ENCODE measurements around the gene CCDC92. TPM values are rescaled to one million over a fixed set of nuclear protein-coding genes. Genes with fewer than 3 reads are reported as not detected.

The CCDC92 gene
- total and polyA plus RNA-seq, 2 of the 13 experiments (the other 11 are each of a cell fraction or from before 2014, with no cell fraction given) = 5.4 to 14.7 TPM

GRCh38 chr12:123967121-123967586 is 5.5 kb downstream of the CCDC92 start:
- Histone ChIP-seq H3K36me3 (replicated peaks in 1 of 2; ENCODE audit: control insufficient read depth in 1 of 2, insufficient read depth in 2 of 2, low read length in 2 of 2) (0 out of 5 replicates have a peak, but pooled peaks cover 0 to 4% of the 10 kb centered on the region in 2 experiments), H3K27me3 (ENCODE audit: control insufficient read depth in 1 of 2, insufficient read depth in 2 of 2, low read length in 2 of 2) (no peaks in the 10 kb centered on the region), H2AFZ (ENCODE audit: low read length) (no peak overlapping the region), H3K4me3 (replicated peaks in 1 of 3; ENCODE audit: insufficient read depth in 1 of 3, low read depth in 2 of 3, low read length in 3 of 3) (no peak overlapping the region), H3K4me1 (ENCODE audit: insufficient read depth, low read length) (peaks cover 14% of the 10 kb centered on the region), H3K9ac (ENCODE audit: insufficient read depth, low read depth, low read length) (no peak overlapping the region), H3K4me2 (ENCODE audit: low read depth, low read length) (no peak overlapping the region), H3K9me3 (ENCODE audit: low read length) (no peaks in the 10 kb centered on the region), H4K20me1 (ENCODE audit: insufficient read depth, low read length) (no peaks in the 10 kb centered on the region), H3K27ac (ENCODE audit: extremely low read length, insufficient read depth, low read length) (no peak overlapping the region), H3K79me2 (ENCODE audit: insufficient read depth, low read length) (peaks cover 31% of the 10 kb centered on the region)
- in situ Hi-C loops (cut with HindIII; ENCODE audit: extremely low pct_ligation_motif_present, low pct_unique_long_range_greater_than_20kb) = no loop called here
- TF ChIP-seq REPIN1 (CRISPR knock-in tag; IDR thresholded peaks at IDR 0.05; ENCODE audit: borderline replicate concordance, low read depth) (no peak), IRF2 (CRISPR knock-in tag; IDR thresholded peaks at IDR 0.05) (no peak), PHB2 (IDR thresholded peaks at IDR 0.05; ENCODE audit: partially characterized antibody) (no peak), ZNF83 (CRISPR knock-in tag; IDR thresholded peaks at IDR 0.05; ENCODE audit: borderline replicate concordance) (no peak), ZFAT (CRISPR knock-in tag; conservative IDR thresholded peaks at IDR 0.05) (no peak), SALL2 (CRISPR knock-in tag; IDR thresholded peaks at IDR 0.05) (no peak), ZNF674 (CRISPR knock-in tag; IDR thresholded peaks at IDR 0.05; ENCODE audit: low read depth) (no peak), ZFYVE20 (CRISPR knock-in tag; IDR thresholded peaks at IDR 0.05; ENCODE audit: borderline replicate concordance, low read depth) (no peak), PHF5A (CRISPR knock-in tag; IDR thresholded peaks at IDR 0.05; ENCODE audit: low read depth, unreplicated experiment) (no peak), RBM39 (IDR thresholded peaks at IDR 0.05; ENCODE audit: low read depth, low read length, poor library complexity, severe bottlenecking) (no peak), ZNF747 (CRISPR knock-in tag; IDR thresholded peaks at IDR 0.05; ENCODE audit: borderline replicate concordance) (no peak), ZNF740 (CRISPR knock-in tag; IDR thresholded peaks at IDR 0.05) (no peak), MAFK (conservative IDR thresholded peaks at IDR 0.05 in 1 of 2, IDR thresholded peaks at IDR 0.05 in 1 of 2; ENCODE audit: low read length in 2 of 2) (no peak), ZNF335 (CRISPR knock-in tag; IDR thresholded peaks at IDR 0.05) (no peak), ZNF230 (CRISPR knock-in tag; IDR thresholded peaks at IDR 0.05) (no peak), ZNF281 (CRISPR knock-in tag; IDR thresholded peaks at IDR 0.05; ENCODE audit: borderline replicate concordance) (no peak), ZEB1 (IDR thresholded peaks at IDR 0.05; ENCODE audit: insufficient replicate concordance, low read depth) (no peak)
- DNase-seq (ENCODE audit: low spot score) = no peak
- ChIA-PET POLR2A (no interaction called here), CTCF (ENCODE audit: low intra/inter-chr PET ratio, low total read pairs) (no interaction called here)
- intact Hi-C loops (cut with micrococcal nuclease; ENCODE audit: unreplicated experiment) = no loop called here
- no peak for FAIRE-seq
- ATAC-seq = no peak
- 97% methylated on average over 8 of the region's 8 CpGs for WGBS (ENCODE audit: low lambda C conversion rate)
- BruUV-seq (replicated peaks) = no TSS peak

All from HepG2 (cell line).